Left ventricle myocardium superior (tissue), 1 donor: Measurements from ENCODE around the gene OTUD3. TPM values are rescaled to one million over a fixed set of nuclear protein-coding genes. Genes with fewer than 3 reads are reported as not detected.
"Not testable (repeated sequence)": the region's sequence is repeated elsewhere in the genome, so short reads cannot be mapped to it uniquely, and the experiment has no call there.

Experiments used
- ATAC-seq: fragments of 200-7000 bp; cut with Tn5 transposase; one replicate; pipeline ENCODE4 v1.9.1; 2020; ENCODE audit warnings: mild to moderate bottlenecking, moderate library complexity
- DNase-seq: peaks from one replicate; pipeline ENCODE4 v3.0.0-alpha.2; 2020
- intact Hi-C: fragments of 100-400 bp; cut with micrococcal nuclease; formaldehyde crosslinking; loops from one replicate; pipeline ENCODE4 v1.11.0; 2022
- total RNA-seq: library from RNA; stranded (reverse); fragmentation: NEBNext Ultra II Directional; extraction: Animal tissue kit (Norgen Biotek cat#: 25700); gene quantifications from one replicate; pipeline ENCODE4 v1.2.1, GENCODE V29; 2021
- donor health status: DM: no; HTN: yes; CAD: no; lungs with severe emphysema.

Gene OTUD3
- total RNA-seq, 1 donor from 2014 or later = 3.7 TPM

GRCh38 chr1:19894218-19894617, 12.0 kb downstream of the OTUD3 start:
- intact Hi-C loops = no loop called here
- DNase-seq (no peak), ATAC-seq (no peak)

- intact Hi-C loops = no loop called here
- DNase-seq = no peak
- ATAC-seq = no peak
Observed at GRCh38 chr1:19901653-19902052, 19.5 kb downstream of the OTUD3 start.

GRCh38 chr1:19903621-19904020, 21.4 kb downstream of the OTUD3 start:
- DNase-seq (no peak), ATAC-seq (no peak)
- intact Hi-C loops = no loop called here

- no peak for ATAC-seq
- DNase-seq = no peak
- intact Hi-C loops = no loop called here
Observed at GRCh38 chr1:19907456-19907855, 25.3 kb downstream of the OTUD3 start.

- intact Hi-C loops = no loop called here
- DNase-seq (no peak), ATAC-seq (no peak)
Observed at GRCh38 chr1:19909392-19909791, 27.2 kb downstream of the OTUD3 start.

- ATAC-seq = no peak
- intact Hi-C loops = loop anchor here (10.0 kb wide), 1 partner anchor 585 kb away; no protein-coding TSS in a partner anchor
- DNase-seq = no peak
Observed at GRCh38 chr1:19909971-19910370, 27.8 kb downstream of the OTUD3 start.

- DNase-seq (no peak), ATAC-seq (no peak)
- intact Hi-C loops = loop anchor here (10.0 kb wide), 1 partner anchor 584 kb away; no protein-coding TSS in a partner anchor
Observed at GRCh38 chr1:19910650-19911049, 28.5 kb downstream of the OTUD3 start.

GRCh38 chr1:19918057-19918456, 35.9 kb downstream of the OTUD3 start:
- peak; percentile 83 for ATAC-seq
- peak; percentile 84 for DNase-seq
- intact Hi-C loops = loop anchor here (10.0 kb wide), 1 partner anchor 577 kb away; no protein-coding TSS in a partner anchor

GRCh38 chr1:19920132-19920710, 38.0 kb downstream of the OTUD3 start:
- ATAC-seq (no peak), DNase-seq (no peak)
- intact Hi-C loops = loop anchor here (5.0 kb wide), 1 partner anchor 237 kb away; no protein-coding TSS in a partner anchor

GRCh38 chr1:19921310-19921709, 39.1 kb downstream of the OTUD3 start:
- DNase-seq = no peak
- no peak for ATAC-seq
- intact Hi-C loops = loop anchor here (5.0 kb wide), 1 partner anchor 236 kb away; no protein-coding TSS in a partner anchor

GRCh38 chr1:19922015-19922688, 40.0 kb downstream of the OTUD3 start:
- intact Hi-C loops = loop anchor here (5.0 kb wide), 1 partner anchor 235 kb away; no protein-coding TSS in a partner anchor
- DNase-seq (no peak), ATAC-seq (no peak)

- no peak for ATAC-seq
- DNase-seq = no peak
- intact Hi-C loops = loop anchor here (5.0 kb wide), 1 partner anchor 234 kb away; no protein-coding TSS in a partner anchor
Observed at GRCh38 chr1:19923137-19923952, 41.1 kb downstream of the OTUD3 start, which contains the start of gene PLA2G2E. PLA2G2E (minus strand) TSS chr1:19923617; CDS start chr1:19923559, 58 bp downstream.

GRCh38 chr1:19923953-19924346, 41.8 kb downstream of the OTUD3 start:
- DNase-seq (no peak), ATAC-seq (no peak)
- intact Hi-C loops = loop anchor here (5.0 kb wide), 1 partner anchor 233 kb away; no protein-coding TSS in a partner anchor

- no peak for DNase-seq
- intact Hi-C loops = no loop called here
- ATAC-seq = no peak
Observed at GRCh38 chr1:19925342-19926070, 43.3 kb downstream of the OTUD3 start.

- intact Hi-C loops = no loop called here
- ATAC-seq = no peak
- DNase-seq = no peak
Observed at GRCh38 chr1:19926296-19927129, 44.3 kb downstream of the OTUD3 start.

- ATAC-seq, DNase-seq, intact Hi-C loops: not testable (repeated sequence)
Observed at GRCh38 chr1:19927130-19927421, 44.9 kb downstream of the OTUD3 start.

GRCh38 chr1:19932866-19933265, 50.7 kb downstream of the OTUD3 start:
- no peak for ATAC-seq
- no peak for DNase-seq

GRCh38 chr1:19934336-19934735, 52.1 kb downstream of the OTUD3 start:
- no peak for DNase-seq
- no peak for ATAC-seq
- intact Hi-C loops = no loop called here

More at GRCh38 chr1:19932866-19933265, 50.7 kb downstream of the OTUD3 start:
- intact Hi-C loops = no loop called here
